ENCODE data around the gene BEND3.
"Not testable (repeated sequence)": the region's sequence is repeated elsewhere in the genome, so short reads cannot be mapped to it uniquely, and the experiment has no call there.

Gene BEND3

GRCh38 chr6:107032051-107032450 is 83.3 kb downstream of the BEND3 start:
- no peak for DNase-seq (ENCODE audit: low read depth)

GRCh38 chr6:107030151-107030550 is 85.2 kb downstream of the BEND3 start:
- DNase-seq (ENCODE audit: low read depth) = no peak

GRCh38 chr6:107026965-107027364 is 88.3 kb downstream of the BEND3 start:
- no peak for DNase-seq (ENCODE audit: low read depth)

GRCh38 chr6:107021446-107022185 is 93.7 kb downstream of the BEND3 start:
- DNase-seq (ENCODE audit: low read depth) = no peak

- no peak for DNase-seq (ENCODE audit: low read depth)
These were observed 95.1 kb downstream of the BEND3 start for GRCh38 chr6:107020239-107020638.

- DNase-seq (ENCODE audit: low read depth) = not testable (repeated sequence)
These were observed 95.7 kb downstream of the BEND3 start for GRCh38 chr6:107019628-107020027.

GRCh38 chr6:107019047-107019446 is 96.3 kb downstream of the BEND3 start:
- DNase-seq (ENCODE audit: low read depth) = no peak
